Liver (tissue), 9 donors: ENCODE measurements around the gene LDLRAD4. TPM values are rescaled to one million over a fixed set of nuclear protein-coding genes. Genes with fewer than 3 reads are reported as not detected.

ENCODE experiments used
- DNase-seq: peaks from one replicate; pipeline ENCODE4 v3.0.0-alpha.2; 2017; ENCODE audit warnings: low spot score
- H3K27ac ChIP-seq, 2 donors: one replicate each; pipeline ENCODE4 v1.7.0; 2013; ENCODE audit warnings: inconsistent platforms in 2 of 2, low read length in 2 of 2, control low read depth in 1 of 2, low read depth in 1 of 2, mild to moderate bottlenecking in 1 of 2
- H3K27me3 ChIP-seq, 4 donors: one replicate each; pipeline versions ENCODE4 v1.6.1 to v1.7.0; 2013; ENCODE audit warnings: low read length in 3 of 4, inconsistent platforms in 1 of 4, mild to moderate bottlenecking in 1 of 4, moderate library complexity in 1 of 4; ENCODE audit not compliant: control insufficient read depth in 4 of 4, insufficient read depth in 4 of 4
- H3K36me3 ChIP-seq, 4 donors: one replicate each; pipeline versions ENCODE4 v1.6.1 to v1.7.0; 2013; ENCODE audit warnings: low read length in 3 of 4, mild to moderate bottlenecking in 3 of 4, low read depth in 1 of 4, moderate library complexity in 1 of 4; ENCODE audit not compliant: control insufficient read depth in 4 of 4, insufficient read depth in 3 of 4
- H3K4me1 ChIP-seq, 4 donors: one replicate each; pipeline versions ENCODE4 v1.6.1 to v1.7.0; 2013; ENCODE audit warnings: low read length in 3 of 4, mild to moderate bottlenecking in 3 of 4, moderate library complexity in 1 of 4; ENCODE audit not compliant: control insufficient read depth in 4 of 4, insufficient read depth in 4 of 4
- H3K4me3 ChIP-seq, 3 donors: one replicate each; pipeline versions ENCODE4 v1.6.1 to v1.7.0; 2013; ENCODE audit warnings: low read length in 3 of 3, control low read depth in 1 of 3, low read depth in 1 of 3, mild to moderate bottlenecking in 1 of 3
- H3K9ac ChIP-seq, 2 donors: one replicate each; pipeline ENCODE4 v1.7.0; 2013; ENCODE audit warnings: low read length in 2 of 2, mild to moderate bottlenecking in 2 of 2, moderate library complexity in 2 of 2, control low read depth in 1 of 2, low read depth in 1 of 2
- H3K9me3 ChIP-seq, 4 donors: one replicate each; pipeline versions ENCODE4 v1.6.1 to v1.7.0; 2013; ENCODE audit warnings: low read length in 3 of 4; ENCODE audit not compliant: control insufficient read depth in 4 of 4
- ATF3 ChIP-seq: IDR thresholded peaks from 2 replicates; pipeline ENCODE4 v1.6.1; 2016; ENCODE audit warnings: antibody characterized with exemption
- CTCF ChIP-seq: fragments of 150-350 bp; IDR thresholded peaks from 2 replicates; pipeline ENCODE4 v1.5.1; 2017; ENCODE audit warnings: improper control_type of control experiment, low read depth, low read length; ENCODE audit not compliant: missing input control
- EGR1 ChIP-seq, 2 donors: IDR thresholded peaks; 2 replicates each; pipeline ENCODE4 v1.6.1; 2016 to 2018; ENCODE audit warnings: antibody characterized with exemption in 2 of 2, low read depth in 2 of 2
- HNF4A ChIP-seq, 2 donors: conservative IDR thresholded peaks; 2 replicates each; pipeline ENCODE4 v1.6.1; 2016; ENCODE audit warnings: antibody characterized with exemption in 2 of 2, mild to moderate bottlenecking in 2 of 2
- HNF4G ChIP-seq: IDR thresholded peaks from 2 replicates; pipeline ENCODE4 v1.6.1; 2016; ENCODE audit warnings: antibody characterized with exemption
- JUND ChIP-seq, 2 donors: IDR thresholded peaks; 2 replicates each; pipeline ENCODE4 v1.6.1; 2016; ENCODE audit warnings: antibody characterized with exemption in 2 of 2
- MAX ChIP-seq: IDR thresholded peaks from 2 replicates; pipeline ENCODE4 v1.6.1; 2016; ENCODE audit warnings: antibody characterized with exemption
- NR2F2 ChIP-seq: IDR thresholded peaks from 2 replicates; pipeline ENCODE4 v1.6.1; 2016; ENCODE audit warnings: antibody characterized with exemption
- RAD21 ChIP-seq, 2 donors: IDR thresholded peaks; 2 replicates each; pipeline ENCODE4 v1.6.1; 2016; ENCODE audit warnings: antibody characterized with exemption in 2 of 2, mild to moderate bottlenecking in 2 of 2
- REST ChIP-seq: IDR thresholded peaks from 2 replicates; pipeline ENCODE4 v1.6.1; 2016; ENCODE audit warnings: antibody characterized with exemption, mild to moderate bottlenecking
- SP1 ChIP-seq: IDR thresholded peaks from 2 replicates; pipeline ENCODE4 v1.6.1; 2018; ENCODE audit warnings: antibody characterized with exemption, mild to moderate bottlenecking
- TAF1 ChIP-seq: conservative IDR thresholded peaks from 2 replicates; pipeline ENCODE4 v1.6.1; 2016; ENCODE audit warnings: antibody characterized with exemption, mild to moderate bottlenecking
- YY1 ChIP-seq: IDR thresholded peaks from 2 replicates; pipeline ENCODE4 v1.6.1; 2016; ENCODE audit warnings: antibody characterized with exemption, mild to moderate bottlenecking
- ZBTB33 ChIP-seq: IDR thresholded peaks from 2 replicates; pipeline ENCODE4 v1.6.1; 2016; ENCODE audit warnings: antibody characterized with exemption
- WGBS: extraction: QIAGEN DNeasy Blood & Tissue Kit; methylation state at CpG from one replicate; pipeline ENCODE4 v1.1.7; 2013; 5-methylcytosine and 5-hydroxymethylcytosine counted together
- polyA plus RNA-seq, 2 donors: library from polyadenylated mRNA; stranded (reverse) in 1 of 2; unstranded in 1 of 2; fragments of 200-250 nt in 1 of 2; fragments of >200 nt in 1 of 2; fragmentation: Nextera tagmentation in 1 of 2; extraction: Ambion mirVana in 1 of 2; gene quantifications; one replicate each; pipeline versions ENCODE4 v1.2.1 to v1.2.3, GENCODE V29; 2013 to 2015
- total RNA-seq, 2 donors: library from RNA; depleted of rRNA; stranded (reverse); fragments of >200 nt; gene quantifications; one replicate each; pipeline ENCODE4 v1.2.3, GENCODE V29; 2014
- donor health status: healthy.
- donor health status: healthy.
- donor health status: healthy.
- donor health status: healthy.
- donor health status: healthy.

Gene LDLRAD4
- total and polyA plus RNA-seq, 4 donors, result 4.8 to 41.7 (median 12.7) TPM

GRCh38 chr18:13273800-13274199 lies 55.2 kb downstream of the LDLRAD4 start:
- H3K27me3 ChIP-seq, result no peaks in the 10 kb centered on the region
- no peak for TF ChIP-seq MAX
- no peak for TF ChIP-seq ATF3
- no peak overlapping the region for H3K9ac ChIP-seq
- no peak overlapping the region for H3K4me3 ChIP-seq
- WGBS, result 88% methylated on average over 9 of the region's 9 CpGs
- peaks cover 0 to 9% (median 1%) of the 10 kb centered on the region in 4 donors for H3K4me1 ChIP-seq
- DNase-seq, result no peak
- H3K9me3 ChIP-seq, result no peaks in the 10 kb centered on the region
- no peak overlapping the region for H3K27ac ChIP-seq
- H3K36me3 ChIP-seq, result no peaks in the 10 kb centered on the region

- DNase-seq, result no peak
- Histone ChIP-seq H3K4me1 (peaks cover 0 to 9% (median 1%) of the 10 kb centered on the region in 4 donors), H3K36me3 (peaks cover 0 to 8% (median 0%) of the 10 kb centered on the region in 4 donors), H3K27me3 (no peaks in the 10 kb centered on the region), H3K9me3 (no peaks in the 10 kb centered on the region), H3K27ac (no peak overlapping the region), H3K4me3 (no peak overlapping the region), H3K9ac (no peak overlapping the region)
- TF ChIP-seq ZBTB33, result no peak
- TF ChIP-seq RAD21 (IDR thresholded peaks at IDR 0.05), result no peak
- TF ChIP-seq REST, result no peak
- TF ChIP-seq HNF4G, result no peak
- no peak for TF ChIP-seq MAX
- no peak for TF ChIP-seq HNF4A (conservative IDR thresholded peaks at IDR 0.05)
- no peak for TF ChIP-seq JUND (IDR thresholded peaks at IDR 0.05)
Observed at GRCh38 chr18:13275075-13275474, 56.5 kb downstream of the LDLRAD4 start.

- no peak overlapping the region for H3K27ac ChIP-seq
- WGBS, result 94% methylated on average over 23 of the region's 23 CpGs
- no peak for DNase-seq
- no peaks in the 10 kb centered on the region for H3K27me3 ChIP-seq
- H3K9me3 ChIP-seq, result no peaks in the 10 kb centered on the region
- no peaks in the 10 kb centered on the region for H3K4me1 ChIP-seq
- no peak for TF ChIP-seq SP1
- no peak for TF ChIP-seq MAX
- no peak for TF ChIP-seq EGR1 (IDR thresholded peaks at IDR 0.05; ENCODE audit: low read depth in 2 of 2)
- no peak for TF ChIP-seq YY1
- no peak for TF ChIP-seq NR2F2
- no peak for TF ChIP-seq CTCF
- TF ChIP-seq TAF1, result no peak
- H3K4me3 ChIP-seq, result no peak overlapping the region
- H3K9ac ChIP-seq, result no peak overlapping the region
- peaks cover 0 to 11% (median 0%) of the 10 kb centered on the region in 4 donors for H3K36me3 ChIP-seq
Observed at GRCh38 chr18:13276530-13277520, 58.3 kb downstream of the LDLRAD4 start.
